ENCODE results near the gene PPP1R13L.

DNA sequence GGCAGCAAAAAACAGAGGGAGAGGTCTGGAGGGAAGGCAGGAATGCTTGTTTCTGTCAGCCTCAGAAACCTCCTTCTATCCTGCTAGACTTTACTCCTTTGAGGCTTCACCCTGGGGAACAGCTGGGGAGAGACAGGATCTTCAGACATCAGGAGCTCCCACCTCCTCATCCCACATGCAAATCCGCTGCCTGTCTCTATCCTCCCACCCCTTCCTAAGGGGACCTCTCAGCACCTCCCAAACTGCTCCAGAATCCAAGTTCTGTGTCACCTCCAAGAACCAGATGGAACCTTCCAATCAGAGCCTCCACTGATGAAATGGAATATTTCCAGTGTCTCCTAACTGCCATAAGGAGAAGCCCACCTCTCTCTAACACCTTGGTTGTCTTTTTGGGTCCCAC, 24.8 kb downstream of the PPP1R13L start:
- TF ChIP-seq EZH2 (IDR thresholded peaks at IDR 0.05; ENCODE audit: low read length, unreplicated experiment) = no peak
- TF ChIP-seq CTCF (conservative IDR thresholded peaks at IDR 0.05; ENCODE audit: low read depth, low read length) = no peak
- no peak for TF ChIP-seq EZH2phosphoT487 (IDR thresholded peaks at IDR 0.05; ENCODE audit: borderline replicate concordance, low read length)
